ENCODE measurements around the gene MYO6.

DNA sequence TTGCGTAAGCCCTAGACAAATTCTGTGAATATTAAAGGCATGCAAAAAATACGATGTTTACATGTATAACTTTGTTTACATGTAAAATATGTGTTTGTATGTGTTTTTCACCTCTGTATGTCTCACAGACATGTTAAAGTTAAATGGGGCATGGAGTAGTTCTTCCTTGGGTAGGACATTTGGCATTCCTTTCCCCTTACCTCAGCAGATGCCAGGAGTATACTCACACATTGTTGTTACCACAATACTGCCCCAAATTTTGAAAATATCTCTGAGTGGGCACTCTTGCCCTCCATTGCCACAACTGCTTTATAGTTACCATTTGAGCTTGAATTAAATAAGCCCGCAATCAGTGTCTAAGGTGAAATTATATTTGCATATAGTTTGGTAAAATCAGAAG, 147.5 kb downstream of the MYO6 start:
- no peak for TF ChIP-seq EP300 (IDR thresholded peaks at IDR 0.05; ENCODE audit: borderline replicate concordance in 1 of 2, low read depth in 2 of 2, low read length in 2 of 2)
- TF ChIP-seq, protein P1, sequence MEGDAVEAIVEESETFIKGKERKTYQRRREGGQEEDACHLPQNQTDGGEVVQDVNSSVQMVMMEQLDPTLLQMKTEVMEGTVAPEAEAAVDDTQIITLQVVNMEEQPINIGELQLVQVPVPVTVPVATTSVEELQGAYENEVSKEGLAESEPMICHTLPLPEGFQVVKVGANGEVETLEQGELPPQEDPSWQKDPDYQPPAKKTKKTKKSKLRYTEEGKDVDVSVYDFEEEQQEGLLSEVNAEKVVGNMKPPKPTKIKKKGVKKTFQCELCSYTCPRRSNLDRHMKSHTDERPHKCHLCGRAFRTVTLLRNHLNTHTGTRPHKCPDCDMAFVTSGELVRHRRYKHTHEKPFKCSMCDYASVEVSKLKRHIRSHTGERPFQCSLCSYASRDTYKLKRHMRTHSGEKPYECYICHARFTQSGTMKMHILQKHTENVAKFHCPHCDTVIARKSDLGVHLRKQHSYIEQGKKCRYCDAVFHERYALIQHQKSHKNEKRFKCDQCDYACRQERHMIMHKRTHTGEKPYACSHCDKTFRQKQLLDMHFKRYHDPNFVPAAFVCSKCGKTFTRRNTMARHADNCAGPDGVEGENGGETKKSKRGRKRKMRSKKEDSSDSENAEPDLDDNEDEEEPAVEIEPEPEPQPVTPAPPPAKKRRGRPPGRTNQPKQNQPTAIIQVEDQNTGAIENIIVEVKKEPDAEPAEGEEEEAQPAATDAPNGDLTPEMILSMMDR (IDR thresholded peaks at IDR 0.05; ENCODE audit: control extremely low read depth in 1 of 3, insufficient read depth in 1 of 3, low read depth in 1 of 3, low read length in 3 of 3), result no peak
- TF ChIP-seq RFX5 (IDR thresholded peaks at IDR 0.05; ENCODE audit: borderline replicate concordance, low read depth, low read length), result no peak
- no peak for TF ChIP-seq YY1 (IDR thresholded peaks at IDR 0.05; ENCODE audit: low read depth, low read length)
- TF ChIP-seq POLR2AphosphoS5 (IDR thresholded peaks at IDR 0.05; ENCODE audit: low read depth, low read length), result no peak
- TF ChIP-seq SP1 (IDR thresholded peaks at IDR 0.05; ENCODE audit: low read depth, low read length), result no peak

Data from H1 (cell line).